Cardiac muscle cell (in vitro differentiated cells and primary cell): ENCODE results near the gene ADH6. TPM values are rescaled to one million over a fixed set of nuclear protein-coding genes. Genes with fewer than 3 reads are reported as not detected.

Experiments
- DNase-seq, 2 donors: peaks; one replicate each; pipeline versions ENCODE4 v3.0.0 to v3.0.0-alpha.2; 2010 to 2017; ENCODE audit warnings: low read depth in 1 of 2, low spot score in 1 of 2
- H3K27ac ChIP-seq: fragments of 200-600 bp; sonication (generic); 2 replicates; pipeline ENCODE4 v1.5.1; 2016
- H3K27me3 ChIP-seq: fragments of 200-600 bp; sonication (generic); 2 replicates; pipeline ENCODE4 v1.6.0; 2016; ENCODE audit warnings: control low read depth
- H3K36me3 ChIP-seq: fragments of 200-600 bp; sonication (generic); 2 replicates; pipeline ENCODE4 v1.5.1; 2016; ENCODE audit warnings: control low read depth
- H3K4me1 ChIP-seq: fragments of 200-600 bp; sonication (generic); 2 replicates; pipeline ENCODE4 v1.8.1; 2017; ENCODE audit warnings: low read depth, mild to moderate bottlenecking, mixed run types
- H3K4me3 ChIP-seq: fragments of 200-600 bp; sonication (generic); 2 replicates; pipeline ENCODE4 v1.5.1; 2016; ENCODE audit warnings: mild to moderate bottlenecking
- H3K9me3 ChIP-seq: fragments of 200-600 bp; sonication (generic); 2 replicates; pipeline ENCODE4 v1.5.1; 2017; ENCODE audit warnings: low read depth, mild to moderate bottlenecking, control low read depth
- polyA plus RNA-seq: library from polyadenylated mRNA; unstranded; fragments of >200 nt; fragmentation: Nextera tagmentation; extraction: Ambion mirVana; gene quantifications from 2 replicates; pipeline ENCODE4 v1.2.1, GENCODE V29; 2016
- total RNA-seq: library from RNA; depleted of rRNA; stranded (reverse); fragments of >200 nt; gene quantifications from 2 replicates; pipeline ENCODE4 v1.2.3, GENCODE V29; 2016
- TF ChIP-seq, protein P1 (sequence below): IDR thresholded peaks from 2 replicates; pipeline ENCODE4 v1.5.1; 2012; ENCODE audit warnings: low read depth, mild to moderate bottlenecking, low read length

ADH6 gene
- total and polyA plus RNA-seq, 2 experiments from 2014 or later, result 0.72 TPM; not detected in 1

DNA sequence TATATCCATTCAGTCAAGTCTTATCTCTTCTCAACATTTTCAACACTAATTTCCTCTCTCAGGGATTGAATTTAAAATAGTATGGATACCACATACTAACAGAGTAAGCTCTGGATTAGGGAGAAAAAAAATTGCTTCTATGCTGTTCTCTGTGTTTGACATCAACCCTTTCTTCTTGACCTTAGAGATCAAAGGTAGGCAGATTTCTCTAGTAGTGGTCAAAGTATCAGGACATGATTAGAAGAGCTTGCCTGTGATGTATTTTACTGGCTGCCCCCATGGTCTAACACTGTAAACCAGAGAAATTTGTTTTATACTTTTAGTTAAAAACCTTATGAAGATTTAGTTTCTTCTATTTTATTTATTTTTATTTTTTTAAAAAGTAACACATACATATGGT is 8.3 kb downstream of the ADH6 start:
- Histone ChIP-seq H3K27me3 (no peaks in the 10 kb centered on the region), H3K36me3 (no peaks in the 10 kb centered on the region), H3K4me1 (no peaks in the 10 kb centered on the region), H3K27ac (no peak overlapping the region), H3K4me3 (no peak overlapping the region), H3K9me3 (no peaks in the 10 kb centered on the region)
- TF ChIP-seq, protein P1, sequence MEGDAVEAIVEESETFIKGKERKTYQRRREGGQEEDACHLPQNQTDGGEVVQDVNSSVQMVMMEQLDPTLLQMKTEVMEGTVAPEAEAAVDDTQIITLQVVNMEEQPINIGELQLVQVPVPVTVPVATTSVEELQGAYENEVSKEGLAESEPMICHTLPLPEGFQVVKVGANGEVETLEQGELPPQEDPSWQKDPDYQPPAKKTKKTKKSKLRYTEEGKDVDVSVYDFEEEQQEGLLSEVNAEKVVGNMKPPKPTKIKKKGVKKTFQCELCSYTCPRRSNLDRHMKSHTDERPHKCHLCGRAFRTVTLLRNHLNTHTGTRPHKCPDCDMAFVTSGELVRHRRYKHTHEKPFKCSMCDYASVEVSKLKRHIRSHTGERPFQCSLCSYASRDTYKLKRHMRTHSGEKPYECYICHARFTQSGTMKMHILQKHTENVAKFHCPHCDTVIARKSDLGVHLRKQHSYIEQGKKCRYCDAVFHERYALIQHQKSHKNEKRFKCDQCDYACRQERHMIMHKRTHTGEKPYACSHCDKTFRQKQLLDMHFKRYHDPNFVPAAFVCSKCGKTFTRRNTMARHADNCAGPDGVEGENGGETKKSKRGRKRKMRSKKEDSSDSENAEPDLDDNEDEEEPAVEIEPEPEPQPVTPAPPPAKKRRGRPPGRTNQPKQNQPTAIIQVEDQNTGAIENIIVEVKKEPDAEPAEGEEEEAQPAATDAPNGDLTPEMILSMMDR, result no peak
- no peak for DNase-seq

DNA sequence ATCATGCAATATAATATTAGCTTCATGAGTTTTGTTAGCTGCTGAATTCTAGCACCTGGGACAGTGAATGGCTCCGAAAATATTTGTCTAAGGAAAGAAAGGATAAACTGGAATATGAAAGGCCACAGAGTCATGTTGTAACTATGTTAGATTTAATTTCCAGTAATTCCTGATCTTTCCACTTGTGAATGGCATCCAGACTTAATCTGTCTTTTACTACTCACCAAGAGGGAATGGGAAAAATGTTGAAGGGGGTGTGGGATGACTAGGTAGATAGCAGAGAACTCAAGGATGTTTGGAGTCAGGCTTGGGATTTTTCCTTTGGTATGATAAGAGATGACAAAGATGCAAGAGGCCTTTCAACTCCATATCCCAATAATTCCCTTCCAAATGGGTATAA is 9.4 kb downstream of the ADH6 start:
- H3K27me3 ChIP-seq, result no peaks in the 10 kb centered on the region
- H3K4me3 ChIP-seq, result no peak overlapping the region
- no peak overlapping the region for H3K27ac ChIP-seq
- H3K9me3 ChIP-seq, result no peaks in the 10 kb centered on the region
- no peaks in the 10 kb centered on the region for H3K36me3 ChIP-seq
- DNase-seq, result peak in 1 of 2 donors; percentile 22
- H3K4me1 ChIP-seq, result no peaks in the 10 kb centered on the region
- TF ChIP-seq, protein P1, result no peak

DNA sequence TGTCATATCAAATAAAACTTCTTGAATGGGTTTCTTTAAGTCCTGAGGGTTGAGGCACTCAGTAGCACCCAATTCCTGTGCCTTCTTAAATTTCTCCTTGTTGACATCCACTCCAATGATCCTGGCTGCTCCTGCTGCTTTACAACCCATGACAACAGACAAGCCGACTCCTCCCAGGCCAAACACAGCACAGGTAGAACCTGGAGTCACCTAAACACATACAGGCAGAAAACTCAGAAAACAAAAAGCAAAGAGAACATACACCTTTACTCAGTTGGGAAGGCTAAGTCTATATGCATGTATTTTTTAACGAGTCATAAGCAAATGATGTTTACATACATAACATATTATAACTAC is 10.3 kb downstream of the ADH6 start:
- Histone ChIP-seq H3K27ac (no peak overlapping the region), H3K4me1 (no peaks in the 10 kb centered on the region), H3K36me3 (no peaks in the 10 kb centered on the region), H3K9me3 (no peaks in the 10 kb centered on the region), H3K27me3 (no peaks in the 10 kb centered on the region), H3K4me3 (no peak overlapping the region)
- TF ChIP-seq, protein P1, result no peak
- DNase-seq, result no peak

DNA sequence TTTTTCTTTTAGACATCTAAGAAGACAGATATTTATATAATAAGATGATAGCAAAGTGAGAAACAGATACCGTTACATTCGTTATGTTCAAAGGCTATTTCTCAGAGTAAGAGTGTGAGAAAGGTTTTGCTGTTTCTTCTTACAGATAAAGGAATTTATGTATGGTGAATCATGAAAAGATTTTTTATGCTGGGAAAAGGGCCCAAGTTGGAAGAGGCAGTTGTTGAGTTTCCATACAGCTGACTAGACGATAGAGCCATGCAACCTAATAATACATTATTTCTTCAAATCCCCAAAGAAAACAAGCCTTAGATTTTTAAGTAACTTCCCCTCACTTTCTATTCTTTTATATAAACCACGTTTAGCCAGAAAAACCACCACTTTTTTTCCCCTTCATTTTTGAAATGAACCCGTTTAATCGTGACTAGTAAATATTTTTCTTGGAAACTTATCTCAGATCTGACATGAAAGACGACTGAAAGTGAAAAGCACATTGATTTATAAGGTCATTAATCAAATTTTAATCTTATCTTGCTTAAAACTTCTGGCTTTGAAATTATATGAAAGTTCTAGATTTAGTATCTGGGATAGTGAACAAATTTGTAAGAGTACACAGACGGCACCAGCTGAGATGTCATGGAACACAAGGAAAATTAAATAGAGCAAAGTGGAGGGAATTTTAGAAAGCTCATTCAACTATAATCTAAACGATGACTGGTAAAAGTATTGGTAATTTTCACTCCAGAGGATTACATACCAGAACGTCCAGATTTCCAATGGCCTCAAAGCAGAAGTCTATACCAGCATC is 10.9 kb downstream of the ADH6 start:
- Histone ChIP-seq H3K4me1 (no peaks in the 10 kb centered on the region), H3K27ac (no peak overlapping the region), H3K9me3 (no peaks in the 10 kb centered on the region), H3K4me3 (no peak overlapping the region), H3K27me3 (no peaks in the 10 kb centered on the region), H3K36me3 (no peaks in the 10 kb centered on the region)
- DNase-seq, result peak in 1 of 2 donors; percentile 71
- TF ChIP-seq, protein P1, result no peak

DNA sequence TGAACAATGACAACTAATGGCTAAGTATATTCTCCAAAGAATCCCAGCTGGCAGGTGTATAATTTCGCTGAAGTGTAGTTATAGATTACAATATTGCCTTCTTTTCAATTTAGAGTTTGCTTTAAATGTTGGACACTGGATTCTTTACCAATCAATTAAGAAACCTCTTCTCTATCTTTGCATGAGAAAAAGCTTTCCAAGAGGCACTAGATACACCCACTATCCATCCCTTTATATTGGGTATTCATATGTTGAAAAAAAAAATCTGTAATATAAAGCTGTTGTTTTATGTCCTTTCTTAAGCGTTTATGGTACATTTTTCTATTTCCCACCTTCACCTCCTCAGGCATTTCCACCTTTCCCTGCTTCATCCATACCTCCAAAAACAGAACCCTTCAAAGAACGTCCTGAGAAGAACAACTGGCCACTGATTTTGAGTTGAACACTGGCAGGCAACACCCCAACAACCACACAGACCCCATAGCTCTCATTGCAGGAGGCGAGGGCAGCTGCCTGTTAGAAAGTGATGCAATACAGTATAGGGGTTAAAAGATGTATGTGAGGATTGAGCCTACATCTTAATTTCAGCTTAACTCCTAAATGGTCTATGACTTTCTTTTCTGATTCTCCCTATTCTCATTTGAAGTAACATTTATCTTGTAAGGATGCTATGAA is 11.8 kb downstream of the ADH6 start:
- TF ChIP-seq, protein P1, result no peak
- no peak for DNase-seq
- H3K4me3 ChIP-seq, result no peak overlapping the region

More for the DNA sequence above, 11.8 kb downstream of the ADH6 start:
- H3K36me3 ChIP-seq, result no peaks in the 10 kb centered on the region
- no peaks in the 10 kb centered on the region for H3K4me1 ChIP-seq
- H3K27me3 ChIP-seq, result no peaks in the 10 kb centered on the region
- no peak overlapping the region for H3K27ac ChIP-seq
- H3K9me3 ChIP-seq, result no peaks in the 10 kb centered on the region
